Panc1 (cell line): ENCODE data around the gene FAM107B. TPM values are rescaled to one million over a fixed set of nuclear protein-coding genes. Genes with fewer than 3 reads are reported as not detected.

Experiments
- ATAC-seq: fragments of 200-7000 bp; cut with Tn5 transposase; 2 replicates; pipeline ENCODE4 v1.9.1; 2020; ENCODE audit warnings: mild to moderate bottlenecking, moderate library complexity
- BruUV-seq: library from RNA; stranded (reverse); fragments of 400-500 nt; replicated peaks from 2 replicates; lab custom pipeline; 2021; lab: Mats Ljungman, UMichigan
- CTCF ChIA-PET: fragments of 300-600 bp; sonication (Branson Sonifier 250); formaldehyde crosslinking; loops from one replicate; lab custom pipeline; 2022; ENCODE audit warnings: antibody characterized with exemption; lab: Charles Lee
- POLR2A ChIA-PET: fragments of 300-600 bp; sonication (Branson Sonifier 250); formaldehyde crosslinking; loops from one replicate; lab custom pipeline; 2022; ENCODE audit warnings: antibody characterized with exemption; lab: Charles Lee
- DNase-seq: peaks from one replicate; pipeline ENCODE4 v3.0.0-alpha.2; 2010; ENCODE audit warnings: low read depth, low spot score
- H3K27ac ChIP-seq: 2 replicates; pipeline ENCODE4 v1.5.1; 2011; ENCODE audit warnings: mild to moderate bottlenecking, low read length, inconsistent platforms
- H3K27me3 ChIP-seq: fragments of 200-500 bp; sonication (Bioruptor generic); 2 replicates; pipeline ENCODE4 v1.6.0; 2014; ENCODE audit warnings: low read length, inconsistent platforms; ENCODE audit not compliant: control insufficient read depth, insufficient read depth
- H3K36me3 ChIP-seq: fragments of 200-500 bp; sonication (Bioruptor generic); 2 replicates; pipeline ENCODE4 v1.5.1; 2014; ENCODE audit warnings: inconsistent platforms, mild to moderate bottlenecking, low read length, moderate library complexity; ENCODE audit not compliant: control insufficient read depth, insufficient read depth
- H3K4me1 ChIP-seq: 2 replicates; pipeline ENCODE4 v1.5.1; 2011; ENCODE audit warnings: inconsistent platforms, mild to moderate bottlenecking, low read length, moderate library complexity; ENCODE audit not compliant: control insufficient read depth, insufficient read depth
- H3K4me3 ChIP-seq, 2 experiments: 2 replicates each; pipeline ENCODE4 v1.5.1; 2011 to 2012; ENCODE audit warnings: low read depth in 2 of 2, low read length in 2 of 2, mild to moderate bottlenecking in 2 of 2, inconsistent platforms in 1 of 2, moderate library complexity in 1 of 2
- H3K9me3 ChIP-seq: fragments of 200-500 bp; sonication (Bioruptor generic); 2 replicates; pipeline ENCODE4 v1.5.1; 2014; ENCODE audit warnings: low read depth, mild to moderate bottlenecking, inconsistent platforms, low read length, moderate library complexity; ENCODE audit not compliant: control insufficient read depth, insufficient read depth
- CTCF ChIP-seq: fragments of 450-650 bp; IDR thresholded peaks from 2 replicates; pipeline ENCODE4 v1.5.1; 2017; ENCODE audit warnings: mild to moderate bottlenecking
- POLR2AphosphoS5 ChIP-seq: IDR thresholded peaks from 2 replicates; pipeline ENCODE4 v1.6.1; 2012; ENCODE audit warnings: mild to moderate bottlenecking, low read depth, low read length, moderate library complexity
- SIN3A ChIP-seq: IDR thresholded peaks from 2 replicates; pipeline ENCODE4 v1.6.1; 2012; ENCODE audit warnings: low read depth, mild to moderate bottlenecking, low read length, moderate library complexity, borderline replicate concordance; ENCODE audit not compliant: insufficient read depth
- TCF7L2 ChIP-seq: IDR thresholded peaks from 2 replicates; pipeline ENCODE4 v1.6.1; 2011; ENCODE audit warnings: mild to moderate bottlenecking, low read depth, low read length, inconsistent platforms
- in situ Hi-C: cut with HindIII; loops from 2 replicates; pipeline ENCODE4 v1.10.0; 2016; ENCODE audit warnings: low sequenced_read_pairs, low pct_unique_long_range_greater_than_20kb
- intact Hi-C: fragments of 100-400 bp; cut with micrococcal nuclease; formaldehyde crosslinking; loops from one replicate; pipeline ENCODE4 v1.10.0; 2022; ENCODE audit not compliant: unreplicated experiment
- total RNA-seq: library from RNA; stranded (reverse); gene quantifications from one replicate; pipeline ENCODE4 v1.2.1, GENCODE V29; 2021; ENCODE audit not compliant: unreplicated experiment
- TF ChIP-seq, protein P1 (sequence below), 2 experiments: IDR thresholded peaks; 2 replicates each; pipeline ENCODE4 v1.6.1; 2011 to 2012; ENCODE audit warnings: low read depth in 2 of 2, control low read depth in 1 of 2, low read length in 1 of 2, mild to moderate bottlenecking in 1 of 2, moderate library complexity in 1 of 2; ENCODE audit not compliant: insufficient read depth in 1 of 2

Gene FAM107B
- total RNA-seq, 1 experiment from 2014 or later = 13.4 TPM

GRCh38 chr10:14555807-14556206 is 218.9 kb downstream of the FAM107B start:
- CTCF ChIA-PET = no interaction called here
- BruUV-seq = no TSS peak
- no peak overlapping the region for H3K27ac ChIP-seq
- no peak overlapping the region for H3K4me3 ChIP-seq
- no peaks in the 10 kb centered on the region for H3K36me3 ChIP-seq
- intact Hi-C loops (no loop called here), in situ Hi-C loops (no loop called here)
- DNase-seq (no peak), ATAC-seq (no peak)
- no peaks in the 10 kb centered on the region for H3K27me3 ChIP-seq
- POLR2A ChIA-PET = no interaction called here
- H3K9me3 ChIP-seq = no peaks in the 10 kb centered on the region
- TF ChIP-seq, protein P1, sequence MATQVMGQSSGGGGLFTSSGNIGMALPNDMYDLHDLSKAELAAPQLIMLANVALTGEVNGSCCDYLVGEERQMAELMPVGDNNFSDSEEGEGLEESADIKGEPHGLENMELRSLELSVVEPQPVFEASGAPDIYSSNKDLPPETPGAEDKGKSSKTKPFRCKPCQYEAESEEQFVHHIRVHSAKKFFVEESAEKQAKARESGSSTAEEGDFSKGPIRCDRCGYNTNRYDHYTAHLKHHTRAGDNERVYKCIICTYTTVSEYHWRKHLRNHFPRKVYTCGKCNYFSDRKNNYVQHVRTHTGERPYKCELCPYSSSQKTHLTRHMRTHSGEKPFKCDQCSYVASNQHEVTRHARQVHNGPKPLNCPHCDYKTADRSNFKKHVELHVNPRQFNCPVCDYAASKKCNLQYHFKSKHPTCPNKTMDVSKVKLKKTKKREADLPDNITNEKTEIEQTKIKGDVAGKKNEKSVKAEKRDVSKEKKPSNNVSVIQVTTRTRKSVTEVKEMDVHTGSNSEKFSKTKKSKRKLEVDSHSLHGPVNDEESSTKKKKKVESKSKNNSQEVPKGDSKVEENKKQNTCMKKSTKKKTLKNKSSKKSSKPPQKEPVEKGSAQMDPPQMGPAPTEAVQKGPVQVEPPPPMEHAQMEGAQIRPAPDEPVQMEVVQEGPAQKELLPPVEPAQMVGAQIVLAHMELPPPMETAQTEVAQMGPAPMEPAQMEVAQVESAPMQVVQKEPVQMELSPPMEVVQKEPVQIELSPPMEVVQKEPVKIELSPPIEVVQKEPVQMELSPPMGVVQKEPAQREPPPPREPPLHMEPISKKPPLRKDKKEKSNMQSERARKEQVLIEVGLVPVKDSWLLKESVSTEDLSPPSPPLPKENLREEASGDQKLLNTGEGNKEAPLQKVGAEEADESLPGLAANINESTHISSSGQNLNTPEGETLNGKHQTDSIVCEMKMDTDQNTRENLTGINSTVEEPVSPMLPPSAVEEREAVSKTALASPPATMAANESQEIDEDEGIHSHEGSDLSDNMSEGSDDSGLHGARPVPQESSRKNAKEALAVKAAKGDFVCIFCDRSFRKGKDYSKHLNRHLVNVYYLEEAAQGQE (IDR thresholded peaks at IDR 0.05; ENCODE audit: insufficient read depth in 1 of 2, low read depth in 2 of 2, low read length in 1 of 2) = no peak
- TF ChIP-seq POLR2AphosphoS5 = no peak
- TF ChIP-seq TCF7L2 = no peak
- no peak for TF ChIP-seq CTCF
- TF ChIP-seq SIN3A = no peak
- H3K4me1 ChIP-seq = no peaks in the 10 kb centered on the region

- DNase-seq (no peak), ATAC-seq (no peak)
- Histone ChIP-seq H3K9me3 (no peaks in the 10 kb centered on the region), H3K27ac (no peak overlapping the region), H3K36me3 (no peaks in the 10 kb centered on the region), H3K4me3 (no peak overlapping the region), H3K4me1 (no peaks in the 10 kb centered on the region), H3K27me3 (no peaks in the 10 kb centered on the region)
- ChIA-PET POLR2A (no interaction called here), CTCF (no interaction called here)
- no TSS peak for BruUV-seq
- TF ChIP-seq, protein P1 (IDR thresholded peaks at IDR 0.05; ENCODE audit: insufficient read depth in 1 of 2, low read depth in 2 of 2, low read length in 1 of 2) = no peak
- TF ChIP-seq CTCF (no peak), POLR2AphosphoS5 (no peak), SIN3A (no peak), TCF7L2 (no peak)
- intact Hi-C loops (no loop called here), in situ Hi-C loops (no loop called here)
Observed at GRCh38 chr10:14554491-14555205, 220.0 kb downstream of the FAM107B start.
